Measurements from ENCODE around the gene TENM4. TPM values are rescaled to one million over a fixed set of nuclear protein-coding genes. Genes with fewer than 3 reads are reported as not detected.
A peak's percentile ranks its signal among the peaks of the same experiment; 100 is the strongest.

TENM4 gene
- total RNA-seq, 1 donor from 2014 or later: not detected

- DNase-seq (ENCODE audit: low read depth in 2 of 2): no peak
Measured at GRCh38 chr11:78946945-78947902, 493.6 kb downstream of the TENM4 start.

GRCh38 chr11:78943841-78944240 lies 497.0 kb downstream of the TENM4 start:
- no peak for DNase-seq (ENCODE audit: low read depth in 2 of 2)

- DNase-seq (ENCODE audit: low read depth in 2 of 2): no peak
Measured at GRCh38 chr11:78943154-78943553, 497.7 kb downstream of the TENM4 start.

GRCh38 chr11:78941226-78941851 lies 499.5 kb downstream of the TENM4 start:
- DNase-seq (ENCODE audit: low read depth in 2 of 2): no peak

GRCh38 chr11:78940500-78941225 lies 500.2 kb downstream of the TENM4 start:
- no peak for DNase-seq (ENCODE audit: low read depth in 2 of 2)

- DNase-seq (ENCODE audit: low read depth in 2 of 2): no peak
Measured at GRCh38 chr11:78938971-78939370, 501.9 kb downstream of the TENM4 start.

GRCh38 chr11:78938036-78938435 lies 502.8 kb downstream of the TENM4 start:
- DNase-seq (ENCODE audit: low read depth in 2 of 2): no peak

GRCh38 chr11:78935398-78936068 lies 505.3 kb downstream of the TENM4 start:
- peak in 1 of 2 donors; percentile 6 for DNase-seq (ENCODE audit: low read depth in 2 of 2)

GRCh38 chr11:78933350-78933749 lies 507.5 kb downstream of the TENM4 start:
- DNase-seq (ENCODE audit: low read depth in 2 of 2): no peak

GRCh38 chr11:78932757-78933156 lies 508.1 kb downstream of the TENM4 start:
- no peak for DNase-seq (ENCODE audit: low read depth in 2 of 2)

GRCh38 chr11:78931891-78932290 lies 508.9 kb downstream of the TENM4 start:
- DNase-seq (ENCODE audit: low read depth in 2 of 2): no peak

GRCh38 chr11:78930810-78931523 lies 509.9 kb downstream of the TENM4 start:
- DNase-seq (ENCODE audit: low read depth in 2 of 2): no peak

GRCh38 chr11:78929906-78930220 lies 511.0 kb downstream of the TENM4 start:
- DNase-seq (ENCODE audit: low read depth in 2 of 2): no peak

- DNase-seq (ENCODE audit: low read depth in 2 of 2): no peak
Measured at GRCh38 chr11:78929207-78929905, 511.5 kb downstream of the TENM4 start.

GRCh38 chr11:78927511-78927910 lies 513.3 kb downstream of the TENM4 start:
- DNase-seq (ENCODE audit: low read depth in 2 of 2): no peak

GRCh38 chr11:78926633-78927338 lies 514.0 kb downstream of the TENM4 start:
- no peak for DNase-seq (ENCODE audit: low read depth in 2 of 2)

GRCh38 chr11:78925387-78925786 lies 515.4 kb downstream of the TENM4 start:
- DNase-seq (ENCODE audit: low read depth in 2 of 2): no peak

- DNase-seq (ENCODE audit: low read depth in 2 of 2): no peak
Measured at GRCh38 chr11:78922859-78923625, 517.8 kb downstream of the TENM4 start.

- no peak for DNase-seq (ENCODE audit: low read depth in 2 of 2)
Measured at GRCh38 chr11:78921509-78921908, 519.3 kb downstream of the TENM4 start.

Data from lung microvascular endothelial cell (primary cell).